ENCODE results near the gene LRRC72.
"Not testable (repeated sequence)": the region's sequence is repeated elsewhere in the genome, so short reads cannot be mapped to it uniquely, and the experiment has no call there.

Gene LRRC72

DNA sequence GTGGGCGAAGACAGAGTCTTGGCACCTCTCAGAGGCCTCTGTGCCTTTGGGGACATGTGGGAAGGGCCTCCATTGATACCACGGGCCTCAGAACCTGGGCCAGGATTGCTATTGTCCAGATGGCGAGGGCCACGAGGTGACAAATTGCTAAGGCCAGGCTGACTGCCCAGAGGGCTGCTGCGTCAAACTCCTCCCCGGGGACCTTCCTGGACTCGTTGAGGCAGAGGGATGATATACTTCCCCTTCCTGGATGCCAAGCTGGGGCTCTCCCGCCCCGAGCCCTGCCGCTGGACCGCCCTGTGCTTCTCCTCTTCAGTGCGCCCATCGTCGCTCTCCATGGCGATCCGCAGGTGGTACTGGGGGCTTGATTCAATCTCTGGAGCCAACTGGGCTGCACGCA, 58.9 kb downstream of the LRRC72 start:
- DNase-seq: no peak

DNA sequence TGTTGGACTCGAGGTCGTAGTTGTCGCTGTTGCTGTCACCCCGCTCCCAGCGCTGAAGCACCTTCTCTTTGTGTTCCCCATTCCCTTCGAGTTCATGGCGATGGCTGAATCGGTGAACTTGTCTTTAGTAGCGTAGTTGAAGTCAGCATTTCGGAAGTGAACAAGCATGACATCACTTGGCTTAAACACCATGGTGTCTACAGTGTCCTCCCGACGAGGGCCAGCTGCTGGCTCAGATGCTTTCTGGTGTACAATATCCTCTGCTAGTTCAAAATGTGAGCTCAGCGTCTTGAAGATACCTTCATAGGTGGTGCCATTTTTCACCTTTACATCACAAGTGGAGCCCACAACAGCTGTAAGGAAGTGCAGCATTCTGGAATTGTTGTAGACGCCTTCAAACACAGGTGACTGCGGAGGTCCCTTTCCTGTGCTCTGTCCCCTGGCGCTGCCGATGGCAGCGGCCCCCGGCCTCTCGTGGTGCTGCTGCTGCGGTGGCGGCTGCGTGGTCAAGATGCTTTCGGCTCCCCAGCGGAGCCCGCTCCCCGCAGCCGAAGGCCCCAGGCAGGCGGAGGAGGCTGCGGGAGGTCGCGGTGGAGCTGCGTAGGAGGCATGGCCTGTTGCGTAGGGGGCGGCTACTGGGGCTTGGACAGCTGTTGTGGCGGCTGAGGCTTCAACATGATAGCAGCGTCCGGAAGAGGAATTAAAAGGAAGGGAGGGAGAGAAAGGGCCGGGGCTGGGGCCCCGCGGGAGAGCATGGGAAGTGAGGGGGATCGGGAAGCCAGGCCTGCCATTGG, 59.7 kb downstream of the LRRC72 start:
- DNase-seq: no peak

DNA sequence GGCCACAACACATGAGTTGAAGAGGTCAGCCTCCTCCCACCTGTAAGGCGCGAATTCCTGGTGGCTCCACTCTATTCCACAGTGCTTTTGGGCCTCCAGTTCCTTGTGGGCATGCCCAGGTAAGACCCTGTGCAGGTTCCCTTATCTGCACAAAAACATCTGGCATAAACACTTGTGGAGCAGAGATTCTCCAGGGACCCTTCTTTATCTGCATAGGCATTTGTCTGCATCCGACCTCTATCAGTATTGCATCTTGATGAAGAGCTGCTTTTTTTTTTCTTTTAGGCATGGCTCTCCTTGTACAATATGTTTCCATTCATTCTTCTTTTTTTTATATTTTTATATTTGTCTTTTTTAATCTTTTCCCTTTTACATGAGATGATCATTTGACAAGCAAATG, 60.5 kb downstream of the LRRC72 start:
- no peak for DNase-seq

DNA sequence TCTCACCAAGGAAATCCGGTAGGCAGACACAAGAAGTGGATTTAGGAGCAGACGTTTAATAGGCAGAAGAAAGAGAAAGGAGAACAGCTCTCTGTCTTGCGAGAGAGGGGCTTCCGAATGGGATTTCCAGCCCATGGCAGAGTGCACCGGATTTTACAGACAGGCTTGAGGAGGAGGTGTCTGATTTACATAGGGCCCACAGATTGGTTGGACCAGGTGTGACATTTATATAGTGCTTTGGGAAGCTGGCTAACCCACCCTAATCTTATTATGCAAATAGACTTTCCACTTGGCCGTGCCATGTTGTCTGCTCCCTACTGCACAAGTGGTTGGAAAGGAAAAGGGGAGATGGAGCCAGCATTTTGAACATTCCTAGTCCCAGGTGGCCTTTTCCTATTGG, 61.2 kb downstream of the LRRC72 start:
- DNase-seq: no peak

DNA sequence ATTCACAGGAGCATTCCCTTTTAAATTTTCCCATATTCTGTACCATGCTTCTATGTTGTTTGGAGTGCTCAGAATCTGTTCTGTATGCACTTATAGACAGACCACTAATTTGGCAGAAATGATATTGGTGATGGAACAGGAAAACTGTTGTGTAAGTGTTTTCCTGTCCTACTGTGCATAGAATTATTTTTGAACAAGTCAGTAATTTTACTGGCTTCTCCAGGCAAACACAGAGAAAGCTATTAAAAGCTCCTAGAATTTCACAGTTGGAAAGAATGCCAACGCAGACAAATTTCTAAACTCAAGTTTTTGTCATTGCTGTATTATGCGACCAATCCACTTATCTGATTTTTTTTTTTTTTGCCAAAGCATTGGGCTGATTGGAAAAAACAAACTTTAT, 63.3 kb downstream of the LRRC72 start:
- no peak for DNase-seq

DNA sequence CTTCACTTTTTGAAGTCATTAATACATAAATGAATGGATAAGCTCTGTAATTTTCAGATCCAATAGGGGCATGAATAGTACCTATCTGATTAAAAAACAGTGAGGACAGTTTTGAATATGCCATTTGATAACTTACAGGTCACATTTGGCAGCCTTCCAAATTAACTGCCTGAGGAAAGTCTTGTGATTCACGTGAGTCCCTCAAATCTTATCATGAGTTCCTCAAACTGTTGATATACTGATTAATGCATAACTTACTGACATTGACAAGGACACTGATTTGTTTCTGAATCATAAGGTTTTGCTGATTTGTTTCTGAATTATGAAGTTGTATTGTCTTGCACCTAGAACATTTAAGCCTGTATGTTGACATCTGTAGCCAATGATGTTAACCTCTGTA, 63.8 kb downstream of the LRRC72 start:
- DNase-seq: no peak

DNA sequence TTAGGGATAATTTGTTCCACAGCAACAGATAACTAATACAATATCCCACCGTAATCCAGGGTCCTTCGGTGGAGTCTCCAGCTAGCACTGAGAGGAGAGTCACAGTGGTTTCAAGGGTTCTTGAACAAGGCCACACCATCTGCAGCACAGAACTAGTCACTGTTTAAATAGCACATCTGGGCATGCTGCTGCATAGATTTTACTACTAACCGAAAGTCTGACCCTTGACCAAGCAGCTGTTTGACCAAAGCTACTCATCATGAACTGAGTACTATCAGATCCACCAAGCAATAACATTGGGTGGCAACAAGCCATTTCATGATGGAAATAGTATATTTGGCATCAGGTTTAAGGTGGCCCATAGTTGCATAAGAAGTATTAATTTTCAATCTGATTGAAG, 65.8 kb downstream of the LRRC72 start:
- no peak for DNase-seq

DNA sequence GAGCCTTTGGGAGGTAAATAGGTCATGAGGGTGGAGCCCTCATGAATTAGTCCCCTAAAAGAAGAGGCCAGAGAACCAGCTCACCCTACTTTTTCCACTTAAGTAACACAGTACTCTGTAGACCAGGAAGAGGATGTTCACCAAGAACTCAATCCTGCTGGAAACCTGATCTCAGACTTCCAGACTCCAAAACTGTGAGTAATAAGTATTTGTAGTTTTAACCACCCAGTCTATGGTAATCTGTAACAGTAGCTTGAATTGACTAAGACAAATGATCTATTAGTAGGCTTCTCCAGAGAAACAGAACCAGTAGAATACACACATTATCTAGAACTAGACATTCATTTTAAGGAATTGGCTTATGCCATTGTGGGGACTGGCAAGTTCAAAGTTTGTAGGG, 67.4 kb downstream of the LRRC72 start:
- DNase-seq: no peak

DNA sequence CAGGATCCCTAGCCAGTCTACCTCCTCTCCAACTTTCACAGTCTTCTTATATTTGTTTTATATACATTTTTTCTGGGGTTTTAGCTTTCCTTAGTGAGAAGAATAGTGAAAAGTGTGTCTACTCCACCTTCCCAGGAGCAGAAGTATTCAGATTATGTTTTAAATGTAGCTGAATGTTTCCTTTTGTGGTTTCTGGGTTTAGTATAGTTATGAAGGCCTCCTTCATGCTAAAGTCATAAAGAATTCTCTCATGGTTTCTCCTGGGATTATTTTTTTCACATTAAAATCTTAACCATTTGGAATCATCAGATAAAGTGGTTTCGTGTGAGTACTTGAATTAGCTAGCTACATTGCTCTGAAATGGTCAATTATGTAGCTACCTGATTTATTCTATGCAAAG, 68.1 kb downstream of the LRRC72 start:
- no peak for DNase-seq

DNA sequence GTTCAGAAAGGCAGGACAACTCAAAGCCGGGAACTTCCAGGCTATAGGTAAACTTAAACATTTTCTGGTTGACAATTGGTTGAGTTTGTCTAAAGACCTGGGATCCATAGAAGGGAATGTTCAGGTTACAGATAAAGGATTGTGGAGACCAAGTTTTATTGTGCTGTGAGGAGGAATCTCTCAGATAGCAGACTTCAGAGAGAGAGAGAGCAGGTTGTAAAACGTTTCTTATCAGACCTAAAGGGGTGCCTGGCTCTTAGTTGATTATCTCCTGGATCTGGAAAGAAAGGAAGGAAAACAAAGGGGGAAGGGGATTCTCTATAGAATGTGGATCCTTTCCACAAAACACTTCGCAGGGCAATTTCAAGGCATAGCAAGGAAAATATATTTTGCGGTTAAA, 69.0 kb downstream of the LRRC72 start:
- DNase-seq: not testable (repeated sequence)

DNA sequence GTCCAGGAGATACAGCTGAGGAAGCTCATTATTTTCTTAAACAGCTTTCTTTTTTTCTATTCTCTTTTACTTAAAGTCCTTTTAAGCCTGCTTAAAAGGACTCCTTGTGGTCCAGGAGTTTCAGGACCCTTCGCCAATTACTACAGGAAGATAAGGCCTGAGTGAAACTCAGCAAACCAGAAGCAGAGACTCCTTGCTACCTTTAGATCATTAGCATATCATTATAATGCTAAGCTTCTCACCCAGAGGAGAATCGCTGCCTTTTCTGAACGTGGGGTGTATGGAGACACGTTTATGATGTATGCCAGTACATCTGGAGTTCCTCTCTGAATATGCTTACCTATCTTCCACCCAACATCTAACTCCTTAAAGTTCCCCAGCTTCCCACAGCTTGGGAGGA, 71.4 kb downstream of the LRRC72 start:
- no peak for DNase-seq

DNA sequence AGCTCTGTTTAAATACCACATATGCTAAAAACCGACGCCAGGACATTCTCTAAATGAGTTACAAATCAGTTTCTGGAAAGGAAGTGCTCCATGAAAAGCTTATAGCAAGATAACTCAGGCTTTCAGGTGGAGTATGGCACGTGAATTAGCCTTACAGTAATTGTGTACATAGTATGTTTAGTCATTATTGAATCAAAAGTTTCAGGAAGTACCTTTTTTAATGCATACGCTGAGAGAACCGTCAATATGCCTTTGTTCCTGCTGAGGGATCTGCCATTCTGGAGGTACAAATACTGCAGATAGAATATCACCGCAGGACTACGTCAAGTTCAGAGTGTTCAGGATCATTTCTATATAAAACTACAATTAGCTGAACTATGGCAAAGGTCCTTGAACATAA, 73.2 kb downstream of the LRRC72 start:
- no peak for DNase-seq

DNA sequence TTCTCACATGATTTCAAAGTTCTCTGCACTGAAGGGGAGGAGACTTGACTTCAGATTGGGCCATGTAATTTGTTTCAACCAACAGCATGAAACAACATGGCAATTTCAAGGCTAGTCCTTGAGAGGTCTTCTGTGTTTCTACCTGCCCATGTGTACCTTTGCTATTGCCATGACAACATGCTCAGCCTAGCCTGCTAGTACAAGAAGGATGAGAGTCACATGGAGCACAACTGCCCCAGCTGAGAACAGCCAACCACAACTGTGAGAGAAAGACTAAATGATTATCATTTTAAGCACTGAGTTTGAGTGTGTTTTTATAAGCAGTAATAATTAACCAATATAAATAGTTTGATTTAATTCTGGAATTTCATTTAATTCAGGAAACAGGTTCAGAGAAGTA, 77.0 kb downstream of the LRRC72 start:
- no peak for DNase-seq

DNA sequence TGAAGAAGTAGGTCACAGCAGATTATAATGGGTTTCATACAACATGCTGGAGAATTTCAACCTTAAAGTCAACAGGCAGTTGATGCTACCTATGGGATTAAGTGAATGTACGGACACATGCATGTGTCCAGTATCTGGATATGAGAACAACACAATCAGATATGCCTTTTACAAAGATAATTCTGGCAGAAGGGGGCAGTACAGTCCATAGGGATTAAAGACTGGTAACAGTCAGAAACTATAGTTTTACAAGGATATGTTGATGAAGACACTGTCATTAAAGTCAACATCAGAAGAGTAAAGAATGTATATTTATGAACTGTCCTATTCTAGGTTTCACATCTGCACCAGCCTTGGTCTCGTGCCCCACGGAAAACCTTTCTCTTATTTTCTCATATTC, 77.4 kb downstream of the LRRC72 start:
- peak; percentile 11 for DNase-seq

DNA sequence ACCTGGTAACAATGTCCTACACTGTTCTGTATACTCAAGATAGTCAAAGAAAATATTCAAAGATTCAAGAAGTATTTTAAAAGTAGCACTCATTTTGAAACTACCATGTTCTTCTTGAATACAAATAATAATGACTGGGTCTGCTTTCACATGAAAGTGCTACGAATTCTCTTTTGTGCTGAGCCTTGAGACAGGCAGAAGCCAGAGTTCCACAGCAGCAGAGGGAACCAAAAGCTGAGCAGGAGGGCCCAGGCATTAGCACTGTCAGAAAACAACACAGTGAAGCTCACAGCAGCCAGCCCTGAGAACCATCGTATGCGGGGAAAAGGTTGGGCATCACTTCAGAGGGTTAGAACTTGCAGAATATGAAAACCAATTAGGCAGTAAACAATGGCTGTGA, 80.1 kb downstream of the LRRC72 start:
- no peak for DNase-seq

DNA sequence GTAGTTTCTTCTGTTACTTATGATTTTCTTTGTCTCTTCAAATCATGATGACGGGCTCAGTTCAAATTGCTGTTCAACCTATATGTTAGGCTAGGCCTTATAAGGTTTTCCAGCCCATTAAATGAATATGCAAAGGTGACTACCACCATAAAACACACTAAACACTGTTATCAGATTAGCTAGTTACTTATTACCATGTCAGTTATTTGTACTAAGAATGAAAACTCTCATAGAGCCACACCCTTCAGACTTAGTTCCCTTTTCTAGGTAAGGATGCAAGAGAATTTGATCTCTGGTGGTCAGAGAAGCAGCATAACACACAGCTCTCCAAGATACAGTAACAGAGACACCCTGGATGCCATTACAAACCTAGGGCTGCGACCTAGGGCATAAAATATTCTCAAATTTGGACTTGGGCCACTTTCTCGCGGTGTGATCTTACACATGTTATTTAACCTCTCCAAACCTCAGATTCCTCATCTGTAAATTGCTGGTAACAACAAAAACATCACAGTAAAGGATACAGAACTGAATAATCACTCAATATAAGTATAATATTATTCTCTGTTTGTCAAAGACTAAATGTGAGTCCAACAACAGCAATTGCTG, 83.3 kb downstream of the LRRC72 start:
- no peak for DNase-seq

DNA sequence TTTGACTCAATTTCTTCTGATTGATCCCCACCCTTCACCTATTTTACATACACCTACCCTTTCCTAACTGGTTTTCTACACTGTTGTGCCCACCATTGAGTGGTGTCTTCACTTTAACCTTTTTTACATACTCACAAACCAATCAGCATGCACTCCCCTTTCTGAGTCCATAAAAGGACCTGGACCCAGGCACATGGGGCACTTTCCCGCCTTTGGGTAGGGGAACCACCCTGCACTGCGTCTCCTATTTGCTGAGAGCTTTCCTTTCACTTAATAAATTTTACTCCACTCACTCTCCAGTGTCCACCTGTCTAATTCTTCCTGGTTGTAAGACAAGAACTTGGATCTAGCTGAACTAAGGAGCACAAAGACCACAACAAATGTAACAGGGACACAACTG, 85.1 kb downstream of the LRRC72 start:
- no peak for DNase-seq

DNA sequence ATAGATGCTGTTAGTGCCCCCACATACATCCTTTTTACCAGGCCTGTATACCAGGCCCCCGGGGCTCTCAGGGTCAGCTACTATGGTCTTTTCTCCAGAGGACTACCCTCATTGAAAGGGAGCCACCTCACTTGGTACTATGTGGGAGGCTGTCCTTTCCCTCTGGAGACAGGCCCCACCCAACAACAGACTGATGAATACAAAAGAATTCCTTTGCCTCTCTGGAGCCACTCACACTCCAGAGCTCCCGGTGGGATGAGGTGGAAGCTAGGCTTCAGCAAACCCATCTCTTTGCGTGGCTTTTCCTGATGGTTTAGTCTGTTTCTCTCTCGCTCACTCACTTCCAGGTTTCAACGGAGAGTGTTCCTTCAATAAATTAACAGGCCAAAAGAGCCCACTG, 88.6 kb downstream of the LRRC72 start:
- no peak for DNase-seq

DNA sequence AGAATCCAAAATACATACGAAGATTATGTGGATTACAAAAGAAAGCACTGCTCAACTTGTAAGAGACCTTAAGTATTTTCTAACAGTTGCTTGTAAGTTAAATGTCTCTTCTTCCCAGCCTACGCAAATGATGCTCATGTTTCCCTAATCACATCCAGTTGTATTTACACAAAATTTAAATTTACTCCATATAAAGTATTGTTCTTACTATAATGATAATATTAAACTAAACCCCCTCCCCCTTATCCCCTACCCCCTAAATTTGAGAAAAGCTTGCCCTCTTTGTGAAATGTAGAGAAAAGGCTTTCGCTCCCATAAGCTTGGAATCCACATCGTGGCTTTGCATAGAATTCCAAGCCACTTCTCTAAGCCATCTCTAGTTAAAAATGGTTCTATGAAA, 89.5 kb downstream of the LRRC72 start:
- DNase-seq: no peak

DNA sequence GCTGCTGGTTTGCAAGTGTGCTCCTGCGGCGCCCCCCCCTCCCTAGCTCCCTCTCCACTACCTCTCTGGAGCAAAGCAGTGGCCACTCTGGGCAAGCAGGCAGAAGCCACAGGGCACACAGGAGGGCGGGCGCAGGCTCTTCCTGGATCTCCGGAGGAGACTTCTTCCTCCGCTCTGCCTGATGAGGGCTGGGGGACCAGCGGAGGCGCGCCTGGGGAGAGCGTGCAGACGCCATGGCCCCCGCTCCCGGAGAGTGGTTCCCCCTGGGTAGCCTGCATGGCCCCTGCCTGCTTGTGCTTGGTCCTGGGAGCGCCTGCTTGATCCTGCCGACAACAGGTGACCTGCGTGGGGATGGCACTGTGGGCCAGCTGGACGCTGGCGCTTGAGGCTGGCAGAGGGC, 89.9 kb downstream of the LRRC72 start:
- no peak for DNase-seq

DNA sequence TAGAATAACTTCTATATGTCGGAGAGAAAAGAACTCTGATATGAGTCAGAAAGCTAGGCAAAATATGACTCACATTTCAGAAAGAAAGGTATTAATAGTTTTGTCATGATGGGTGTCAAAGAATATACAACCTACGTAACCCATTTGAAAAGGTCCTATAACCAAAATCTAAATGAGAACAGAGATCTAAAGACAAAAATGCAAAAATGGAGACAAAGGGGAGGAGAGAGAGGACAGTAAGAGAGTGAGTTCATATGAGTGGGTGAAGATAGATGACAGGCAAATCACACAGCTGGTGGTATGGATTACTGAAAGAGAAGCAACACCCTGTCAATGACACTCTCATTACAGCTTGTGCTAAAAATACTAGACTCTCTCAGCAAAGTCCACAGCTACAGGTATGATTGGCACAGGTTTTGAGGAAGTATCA, 93.4 kb downstream of the LRRC72 start:
- peak; percentile 73 for DNase-seq

DNA sequence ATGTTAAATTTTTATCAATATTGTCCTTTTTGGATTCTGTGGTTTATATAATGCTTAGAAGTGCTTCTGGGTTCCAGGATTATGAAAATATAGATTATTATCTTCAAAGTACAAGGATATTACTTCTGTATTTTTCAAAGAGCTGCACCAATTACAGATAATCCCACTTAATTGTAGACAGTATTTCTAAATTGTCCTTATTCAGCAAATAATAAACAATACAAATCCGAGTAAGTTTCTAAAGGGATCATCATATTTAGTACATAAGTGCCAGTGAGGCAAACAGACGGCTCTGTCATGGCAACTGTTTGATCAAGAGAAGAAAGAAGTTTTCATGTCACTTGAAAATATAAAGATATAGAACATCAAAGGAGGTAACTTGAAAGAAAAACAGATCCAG, 99.8 kb downstream of the LRRC72 start:
- no peak for DNase-seq

DNA sequence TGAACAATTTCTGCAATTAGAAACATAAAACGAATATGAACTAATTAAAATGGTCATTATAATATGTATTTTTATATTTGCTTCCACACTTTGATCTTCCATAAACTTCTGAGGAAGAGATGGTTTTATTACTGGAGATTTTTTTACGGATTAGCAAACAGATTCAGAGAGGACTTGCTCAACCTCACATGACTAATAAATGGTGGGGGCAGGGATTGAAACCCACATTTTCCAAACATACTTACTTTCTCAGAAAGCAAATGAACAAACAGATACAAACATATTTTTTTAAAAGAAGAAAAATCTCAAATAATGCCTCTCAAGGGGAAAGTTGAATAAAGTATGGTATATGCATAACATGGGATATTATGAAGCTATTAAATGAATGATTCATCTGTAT, 100.6 kb downstream of the LRRC72 start:
- no peak for DNase-seq

DNA sequence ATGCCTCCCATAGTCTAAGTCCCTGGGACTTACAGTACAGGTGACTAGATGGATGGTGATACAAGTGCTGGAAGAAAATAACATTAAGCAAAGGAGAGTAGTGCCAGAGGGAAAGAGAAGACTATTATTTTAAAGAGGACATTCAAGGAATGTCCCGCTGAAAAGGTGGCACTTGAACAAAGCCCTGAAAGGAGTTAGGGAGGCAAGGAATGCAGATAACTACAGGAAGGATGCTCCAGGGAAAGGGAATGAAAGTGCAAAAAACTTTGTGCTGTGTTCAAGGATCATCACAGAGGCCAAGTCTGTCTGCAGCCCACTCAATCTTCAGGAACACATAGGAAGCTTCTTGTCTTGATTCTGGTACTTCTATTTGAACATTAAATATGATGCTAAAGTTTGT, 104.0 kb downstream of the LRRC72 start:
- no peak for DNase-seq

Measured in activated CD4-positive, alpha-beta T cell treated with anti-CD3 and anti-CD28 coated beads, Interleukin-10, Interleukin-2, amounts not matched to agents 100 ng/mL and 50 ng/mL, durations not matched to agents 16 hours and 8 hours (primary cell).